H9 (cell line): ENCODE results near the gene TRPM8. TPM values are rescaled to one million over a fixed set of nuclear protein-coding genes. Genes with fewer than 3 reads are reported as not detected.

Source experiments
- DNase-seq: peaks from one replicate; pipeline ENCODE4 v3.0.0-alpha.2; 2017
- H2AFZ ChIP-seq: one replicate; pipeline ENCODE4 v1.6.1; 2013; ENCODE audit warnings: mild to moderate bottlenecking, low read length, control low read depth, moderate library complexity
- H2AK5ac ChIP-seq: 2 replicates; pipeline ENCODE4 v1.6.1; 2013; ENCODE audit warnings: low read length, control low read depth, mixed read lengths; ENCODE audit not compliant: insufficient read length
- H2BK120ac ChIP-seq: one replicate; pipeline ENCODE4 v1.6.1; 2013; ENCODE audit warnings: low read depth, mild to moderate bottlenecking, low read length, control low read depth, inconsistent platforms; ENCODE audit not compliant: poor library complexity, severe bottlenecking
- H2BK12ac ChIP-seq: 2 replicates; pipeline ENCODE4 v1.6.1; 2013; ENCODE audit warnings: low read length, control low read depth, mixed read lengths, low read depth; ENCODE audit not compliant: insufficient read length
- H2BK15ac ChIP-seq: 2 replicates; pipeline ENCODE4 v1.6.1; 2013; ENCODE audit warnings: low read depth, low read length, control low read depth
- H2BK20ac ChIP-seq: one replicate; pipeline ENCODE4 v1.6.1; 2013; ENCODE audit warnings: low read depth, mild to moderate bottlenecking, low read length, control low read depth, inconsistent platforms; ENCODE audit not compliant: poor library complexity, severe bottlenecking
- H2BK5ac ChIP-seq: 2 replicates; pipeline ENCODE4 v1.6.1; 2013; ENCODE audit warnings: low read length, control low read depth, mixed read lengths; ENCODE audit not compliant: insufficient read length
- H3K14ac ChIP-seq: 2 replicates; pipeline ENCODE4 v1.6.1; 2013; ENCODE audit warnings: low read length, control low read depth; ENCODE audit not compliant: insufficient read depth
- H3K18ac ChIP-seq: 2 replicates; pipeline ENCODE4 v1.6.1; 2013; ENCODE audit warnings: low read depth, mild to moderate bottlenecking, mixed read lengths, low read length, control low read depth; ENCODE audit not compliant: insufficient read length
- H3K23ac ChIP-seq: 2 replicates; pipeline ENCODE4 v1.6.1; 2013; ENCODE audit warnings: low read length, control low read depth, mixed read lengths, low read depth; ENCODE audit not compliant: insufficient read length
- H3K23me2 ChIP-seq: 2 replicates; pipeline ENCODE4 v1.6.1; 2013; ENCODE audit warnings: low read depth, mild to moderate bottlenecking, mixed read lengths, low read length, control low read depth; ENCODE audit not compliant: insufficient read length, poor library complexity, severe bottlenecking
- H3K27ac ChIP-seq: 2 replicates; pipeline ENCODE4 v1.5.1; 2013; ENCODE audit warnings: low read length, control low read depth, mixed read lengths, low read depth; ENCODE audit not compliant: insufficient read length
- H3K27me3 ChIP-seq: 2 replicates; pipeline ENCODE4 v1.6.1; 2013; ENCODE audit warnings: low read length, control low read depth, inconsistent platforms; ENCODE audit not compliant: insufficient read depth
- H3K4ac ChIP-seq: 2 replicates; pipeline ENCODE4 v1.6.1; 2013; ENCODE audit warnings: low read depth, mild to moderate bottlenecking, control low read depth, inconsistent platforms, low read length, moderate library complexity
- H3K4me1 ChIP-seq: 2 replicates; pipeline ENCODE4 v1.6.1; 2013; ENCODE audit warnings: low read length, control low read depth, inconsistent platforms; ENCODE audit not compliant: insufficient read depth
- H3K4me2 ChIP-seq: 2 replicates; pipeline ENCODE4 v1.6.1; 2013; ENCODE audit warnings: low read length, control low read depth, mixed read lengths; ENCODE audit not compliant: insufficient read length, insufficient read depth
- H3K56ac ChIP-seq: 2 replicates; pipeline ENCODE4 v1.6.1; 2013; ENCODE audit warnings: low read depth, mild to moderate bottlenecking, mixed read lengths, low read length, control low read depth; ENCODE audit not compliant: insufficient read length
- H3K79me1 ChIP-seq: 2 replicates; pipeline ENCODE4 v1.6.1; 2013; ENCODE audit warnings: low read depth, mild to moderate bottlenecking, moderate library complexity, low read length, control low read depth, inconsistent platforms; ENCODE audit not compliant: insufficient read depth, poor library complexity, severe bottlenecking
- H3K79me2 ChIP-seq: 2 replicates; pipeline ENCODE4 v1.6.1; 2013; ENCODE audit warnings: low read length, control low read depth, inconsistent platforms; ENCODE audit not compliant: insufficient read depth
- H3K9ac ChIP-seq: 2 replicates; pipeline ENCODE4 v1.6.1; 2013; ENCODE audit warnings: low read length, control low read depth, mixed read lengths; ENCODE audit not compliant: insufficient read length; ENCODE audit errors: extremely low read depth
- H3K9me3 ChIP-seq: one replicate; pipeline ENCODE4 v1.6.1; 2013; ENCODE audit warnings: low read depth, low read length, inconsistent platforms; ENCODE audit not compliant: control insufficient read depth
- H3T11ph ChIP-seq: one replicate; pipeline ENCODE4 v1.6.1; 2013; ENCODE audit warnings: mild to moderate bottlenecking, low read length, control low read depth, inconsistent platforms
- H4K20me1 ChIP-seq: one replicate; pipeline ENCODE4 v1.6.1; 2013; ENCODE audit not compliant: control insufficient read depth, insufficient read length, insufficient read depth
- H4K5ac ChIP-seq: 2 replicates; pipeline ENCODE4 v1.6.1; 2013; ENCODE audit warnings: low read depth, mild to moderate bottlenecking, mixed read lengths, low read length, control low read depth; ENCODE audit not compliant: insufficient read length
- H4K8ac ChIP-seq: replicated peaks from 2 replicates; pipeline ENCODE4 v1.6.1; 2013; ENCODE audit warnings: low read length, control low read depth, mixed read lengths, low read depth; ENCODE audit not compliant: insufficient read length
- H4K91ac ChIP-seq: 2 replicates; pipeline ENCODE4 v1.6.1; 2013; ENCODE audit warnings: low read depth, mild to moderate bottlenecking, moderate library complexity, mixed read lengths, low read length, control low read depth; ENCODE audit not compliant: insufficient read length
- H3K27ac Mint-ChIP-seq, 3 experiments: 2 replicates in 2 of 3; 3 replicates in 1 of 3; pipeline ENCODE4 v1.8.0; 2020 to 2021; ENCODE audit warnings: mixed read lengths in 3 of 3, mild to moderate bottlenecking in 1 of 3, moderate library complexity in 1 of 3
- H3K27me3 Mint-ChIP-seq: 2 replicates; pipeline ENCODE4 v1.8.0; 2021; ENCODE audit warnings: low read depth, mild to moderate bottlenecking, moderate library complexity, mixed read lengths
- H3K36me3 Mint-ChIP-seq, 3 experiments: 2 replicates in 2 of 3; 3 replicates in 1 of 3; pipeline ENCODE4 v1.8.0; 2020 to 2021; ENCODE audit warnings: low read depth in 3 of 3, mixed read lengths in 3 of 3; ENCODE audit not compliant: insufficient read depth in 1 of 3
- H3K4me1 Mint-ChIP-seq, 2 experiments: 2 replicates each; pipeline ENCODE4 v1.8.0; 2020; ENCODE audit warnings: mixed read lengths in 2 of 2
- H3K4me3 Mint-ChIP-seq, 2 experiments: 2 replicates in 1 of 2; 3 replicates in 1 of 2; pipeline ENCODE4 v1.8.0; 2020 to 2021; ENCODE audit warnings: mild to moderate bottlenecking in 2 of 2, mixed read lengths in 2 of 2, moderate library complexity in 1 of 2
- H3K9me3 Mint-ChIP-seq, 2 experiments: 2 replicates in 1 of 2; 3 replicates in 1 of 2; pipeline ENCODE4 v1.8.0; 2020; ENCODE audit warnings: mild to moderate bottlenecking in 2 of 2, mixed read lengths in 2 of 2, moderate library complexity in 1 of 2
- WGBS: extraction: QIAGEN DNeasy Blood & Tissue Kit; methylation state at CpG from one replicate; pipeline ENCODE4 v1.1.7; 2013; ENCODE audit warnings: missing lambda C conversion rate, low lambda C conversion rate, mixed read lengths; ENCODE audit not compliant: insufficient read length; ENCODE audit errors: extremely low coverage; 5-methylcytosine and 5-hydroxymethylcytosine counted together
- total RNA-seq: library from RNA; stranded (reverse); gene quantifications from 2 replicates; pipeline ENCODE4 v1.2.1, GENCODE V29; 2021
- TF ChIP-seq, protein P1 (sequence below): fragments of 200-600 bp; sonication (generic); conservative IDR thresholded peaks from 3 replicates; pipeline ENCODE4 v1.8.0; 2021; ENCODE audit warnings: antibody characterized with exemption, mild to moderate bottlenecking

TRPM8 gene
- total RNA-seq, 1 experiment from 2014 or later, result 0.28 TPM

DNA sequence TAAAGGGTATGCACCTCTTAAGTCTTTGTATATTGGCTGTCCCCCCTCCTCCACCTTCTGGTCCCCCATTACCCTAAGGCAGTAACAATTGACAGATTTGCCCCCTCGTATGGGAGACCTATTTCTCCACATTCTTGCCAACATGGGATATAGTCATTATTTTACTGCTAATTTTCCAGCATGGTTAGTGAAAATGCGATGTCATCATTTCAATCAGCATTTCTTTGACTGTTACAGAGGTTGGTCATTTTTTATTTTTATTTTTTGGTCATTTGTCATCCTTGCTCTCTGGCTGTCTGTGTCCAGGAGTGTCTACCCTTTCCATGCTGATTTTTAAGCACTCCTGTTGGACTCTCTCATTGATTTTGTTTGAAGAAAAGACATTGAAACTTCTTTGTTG, 88.0 kb downstream of the TRPM8 start:
- Histone ChIP-seq H3K23ac (no peak overlapping the region), H3T11ph (no peak overlapping the region), H4K91ac (no peak overlapping the region), H3K27me3 (no peaks in the 10 kb centered on the region), H4K5ac (no peak overlapping the region), H3K9ac (no peak overlapping the region), H3K4me1 (no peaks in the 10 kb centered on the region), H4K20me1 (no peaks in the 10 kb centered on the region), H2BK20ac (no peak overlapping the region), H3K27ac (no peak overlapping the region), H3K23me2 (no peaks in the 10 kb centered on the region), H2BK5ac (no peak overlapping the region), H2AFZ (no peak overlapping the region), H2BK120ac (no peak overlapping the region), H3K4ac (no peak overlapping the region), H3K14ac (no peak overlapping the region), H2BK15ac (no peak overlapping the region), H2BK12ac (no peak overlapping the region), H3K79me1 (no peaks in the 10 kb centered on the region), H3K79me2 (no peaks in the 10 kb centered on the region), H3K56ac (no peak overlapping the region), H3K9me3 (no peaks in the 10 kb centered on the region), H4K8ac (no peak overlapping the region), H3K18ac (no peak overlapping the region), H2AK5ac (no peak overlapping the region), H3K4me2 (no peak overlapping the region)
- DNase-seq, result no peak
- WGBS, result no CpG with 5 or more reads among the region's 2 CpGs
- no peaks in the 10 kb centered on the region for H3K9me3 Mint-ChIP-seq
- peak overlapping the region in 1 of 3 experiments; percentile 50; a peak in 1 of 7 replicates for H3K27ac Mint-ChIP-seq
- peaks cover 0 to 10% of the 10 kb centered on the region in 2 experiments; a peak in 2 of 4 replicates for H3K4me1 Mint-ChIP-seq
- H3K4me3 Mint-ChIP-seq, result no peak overlapping the region
- no peaks in the 10 kb centered on the region; a peak in 1 of 7 replicates for H3K36me3 Mint-ChIP-seq
- TF ChIP-seq, protein P1, sequence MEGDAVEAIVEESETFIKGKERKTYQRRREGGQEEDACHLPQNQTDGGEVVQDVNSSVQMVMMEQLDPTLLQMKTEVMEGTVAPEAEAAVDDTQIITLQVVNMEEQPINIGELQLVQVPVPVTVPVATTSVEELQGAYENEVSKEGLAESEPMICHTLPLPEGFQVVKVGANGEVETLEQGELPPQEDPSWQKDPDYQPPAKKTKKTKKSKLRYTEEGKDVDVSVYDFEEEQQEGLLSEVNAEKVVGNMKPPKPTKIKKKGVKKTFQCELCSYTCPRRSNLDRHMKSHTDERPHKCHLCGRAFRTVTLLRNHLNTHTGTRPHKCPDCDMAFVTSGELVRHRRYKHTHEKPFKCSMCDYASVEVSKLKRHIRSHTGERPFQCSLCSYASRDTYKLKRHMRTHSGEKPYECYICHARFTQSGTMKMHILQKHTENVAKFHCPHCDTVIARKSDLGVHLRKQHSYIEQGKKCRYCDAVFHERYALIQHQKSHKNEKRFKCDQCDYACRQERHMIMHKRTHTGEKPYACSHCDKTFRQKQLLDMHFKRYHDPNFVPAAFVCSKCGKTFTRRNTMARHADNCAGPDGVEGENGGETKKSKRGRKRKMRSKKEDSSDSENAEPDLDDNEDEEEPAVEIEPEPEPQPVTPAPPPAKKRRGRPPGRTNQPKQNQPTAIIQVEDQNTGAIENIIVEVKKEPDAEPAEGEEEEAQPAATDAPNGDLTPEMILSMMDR, result no peak
- peaks cover 6% of the 10 kb centered on the region for H3K27me3 Mint-ChIP-seq
